Psoas muscle (tissue), 8 donors: ENCODE measurements around the gene GCM1. TPM values are rescaled to one million over a fixed set of nuclear protein-coding genes. Genes with fewer than 3 reads are reported as not detected.
A peak's percentile ranks its signal among the peaks of the same experiment; 100 is the strongest.

Experiments
- ATAC-seq, 4 donors: fragments of 200-7000 bp; cut with Tn5 transposase; one replicate each; pipeline ENCODE4 v1.9.1; 2020; ENCODE audit warnings: moderate library complexity in 3 of 4, mild to moderate bottlenecking in 2 of 4
- DNase-seq, 2 donors: peaks; one replicate each; pipeline ENCODE4 v3.0.0-alpha.2; 2020
- H3K27ac ChIP-seq: fragments of 200-600 bp; one replicate; pipeline ENCODE4 v1.8.0; 2022
- H3K27me3 ChIP-seq, 3 donors: fragments of 200-600 bp in 1 of 3; one replicate each; pipeline versions ENCODE4 v1.6.1 to v1.8.0; 2013 to 2022; ENCODE audit warnings: low read length in 2 of 3, mild to moderate bottlenecking in 2 of 3, moderate library complexity in 1 of 3; ENCODE audit not compliant: insufficient read depth in 3 of 3
- H3K36me3 ChIP-seq, 2 donors: fragments of 200-600 bp in 1 of 2; one replicate each; pipeline versions ENCODE4 v1.6.1 to v1.8.0; 2013 to 2022; ENCODE audit warnings: low read depth in 1 of 2, mild to moderate bottlenecking in 1 of 2, moderate library complexity in 1 of 2; ENCODE audit not compliant: insufficient read depth in 1 of 2
- H3K4me1 ChIP-seq: fragments of 200-600 bp; one replicate; pipeline ENCODE4 v1.8.0; 2022
- H3K4me3 ChIP-seq: fragments of 200-600 bp; one replicate; pipeline ENCODE4 v1.8.0; 2022; ENCODE audit warnings: mild to moderate bottlenecking
- H3K9me3 ChIP-seq: fragments of 200-600 bp; one replicate; pipeline ENCODE4 v1.8.0; 2022
- CTCF ChIP-seq: fragments of 200-600 bp; IDR thresholded peaks from one replicate; pipeline ENCODE4 v1.8.0; 2022; ENCODE audit warnings: antibody characterized with exemption
- WGBS, 3 donors: extraction: QIAGEN DNeasy Blood & Tissue Kit; methylation state at CpG; one replicate each; pipeline versions ENCODE4 v1.1.6 to v1.1.7; 2013; 5-methylcytosine and 5-hydroxymethylcytosine counted together
- intact Hi-C, 2 donors: fragments of 100-400 bp; cut with DNase I; formaldehyde crosslinking; loops; one replicate each; pipeline versions ENCODE4 v1.11.0 to v1.14.2; 2022
- polyA plus RNA-seq, 3 donors: library from polyadenylated mRNA; stranded (reverse); fragments of 200-250 nt; gene quantifications; one replicate each; pipeline ENCODE4 v1.2.3, GENCODE V29; 2013
- total RNA-seq, 4 donors: library from RNA; stranded (reverse); fragmentation: NEBNext Ultra II Directional in 2 of 4; extraction: Animal tissue kit (Norgen Biotek cat#: 25700) in 2 of 4; gene quantifications; one replicate each; pipeline versions ENCODE4 v1.2.1 to v1.2.4, GENCODE V29; 2021 to 2023
- donor health status: healthy with polysubstance abuse.
- donor health status: DM: no; HTN: no; CAD: no; lungs with moderate emphysema.
- donor health status: Bipolar disorder and iron deficiency.
- donor health status: healthy.
- donor health status: DM: yes; HTN: yes; CAD: no.
- donor health status: DM: no; HTN: no; CAD: no.
- donor health status: DM: no; HTN: no; CAD: no.
- donor health status: DM: yes; HTN: yes; CAD: no.

GCM1 gene
- total and polyA plus RNA-seq, 7 donors = not detected

- Histone ChIP-seq H3K27ac (no peak overlapping the region), H3K36me3 (peaks cover 8 to 50% of the 10 kb centered on the region in 2 donors), H3K4me3 (no peak overlapping the region), H3K27me3 (no peaks in the 10 kb centered on the region), H3K9me3 (no peaks in the 10 kb centered on the region), H3K4me1 (no peaks in the 10 kb centered on the region)
- 93 to 100% (median 95%) methylated on average over 3 of the region's 3 CpGs for WGBS, 3 donors
- DNase-seq = no peak
- intact Hi-C loops = no loop called here
- ATAC-seq = no peak
- peak; percentile 8 for TF ChIP-seq CTCF
Measured at GRCh38 chr6:53103993-53104675, 44.5 kb downstream of the GCM1 start.

GRCh38 chr6:53101006-53101405 lies 47.6 kb downstream of the GCM1 start:
- Histone ChIP-seq H3K4me1 (no peaks in the 10 kb centered on the region), H3K27ac (no peak overlapping the region), H3K9me3 (no peaks in the 10 kb centered on the region), H3K27me3 (no peaks in the 10 kb centered on the region), H3K36me3 (peaks cover 9 to 81% of the 10 kb centered on the region in 2 donors), H3K4me3 (no peak overlapping the region)
- ATAC-seq = no peak
- no peak for TF ChIP-seq CTCF
- intact Hi-C loops = no loop called here
- no peak for DNase-seq
- WGBS, 3 donors = 96 to 98% (median 97%) methylated on average over 2 of the region's 2 CpGs

- ATAC-seq (no peak), DNase-seq (no peak)
Measured at GRCh38 chr6:53100561-53100960, 48.1 kb downstream of the GCM1 start.

GRCh38 chr6:53095716-53096115 lies 52.9 kb downstream of the GCM1 start:
- intact Hi-C loops = loop anchor here in 1 of 2 donors (5.0 kb wide), 1 partner anchor 88 kb away; no protein-coding TSS in a partner anchor
- peaks cover 2 to 100% of the 10 kb centered on the region in 2 donors for H3K36me3 ChIP-seq
- no peak for DNase-seq

More at GRCh38 chr6:53100561-53100960, 48.1 kb downstream of the GCM1 start:
- Histone ChIP-seq H3K36me3 (peaks cover 9 to 86% of the 10 kb centered on the region in 2 donors), H3K4me3 (no peak overlapping the region), H3K27ac (no peak overlapping the region), H3K27me3 (no peaks in the 10 kb centered on the region), H3K9me3 (no peaks in the 10 kb centered on the region), H3K4me1 (no peaks in the 10 kb centered on the region)
- intact Hi-C loops = no loop called here
- WGBS, 3 donors = 29 to 33% (median 30%) methylated on average over 2 of the region's 2 CpGs
- no peak for TF ChIP-seq CTCF

More at GRCh38 chr6:53095716-53096115, 52.9 kb downstream of the GCM1 start:
- H3K27me3 ChIP-seq = no peaks in the 10 kb centered on the region
- no peaks in the 10 kb centered on the region for H3K4me1 ChIP-seq
- no peaks in the 10 kb centered on the region for H3K9me3 ChIP-seq
- no peak overlapping the region for H3K27ac ChIP-seq
- H3K4me3 ChIP-seq = no peak overlapping the region
- no peak for ATAC-seq
- WGBS, 3 donors = 67 to 76% (median 68%) methylated on average over 1 of the region's 1 CpG
- TF ChIP-seq CTCF = no peak
